Stimulated activated CD4-positive, alpha-beta T cell treated with anti-CD3 and anti-CD28 coated beads, Interleukin-2, amount 100 ng/mL, for 48 hours (primary cell): Measurements from ENCODE around the gene EIF5.
"Not testable (repeated sequence)": the region's sequence is repeated elsewhere in the genome, so short reads cannot be mapped to it uniquely, and the experiment has no call there.

Experiments used
- DNase-seq, 2 donors: peaks; one replicate each; pipeline ENCODE4 v3.0.0-alpha.2; 2020

EIF5 gene

DNA sequence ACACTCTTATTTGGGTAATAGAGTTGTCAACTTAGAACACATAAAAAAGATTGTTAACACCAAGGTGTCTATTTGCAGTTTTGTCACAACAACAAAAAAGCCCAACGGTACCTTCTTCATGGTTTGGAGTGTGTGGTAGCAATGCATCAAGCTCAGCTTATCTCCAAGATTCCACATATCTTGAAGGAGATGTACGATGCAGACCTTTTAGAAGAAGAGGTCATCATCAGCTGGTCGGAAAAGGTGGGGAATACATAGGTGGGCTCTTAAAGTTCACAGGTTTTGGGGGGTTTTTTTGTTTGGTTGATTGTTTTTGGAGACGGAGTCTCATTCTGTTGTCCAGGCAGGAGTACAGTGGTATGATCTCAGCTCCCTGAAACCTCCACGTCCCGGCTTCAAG is 5.5 kb downstream of the EIF5 start:
- DNase-seq: no peak

DNA sequence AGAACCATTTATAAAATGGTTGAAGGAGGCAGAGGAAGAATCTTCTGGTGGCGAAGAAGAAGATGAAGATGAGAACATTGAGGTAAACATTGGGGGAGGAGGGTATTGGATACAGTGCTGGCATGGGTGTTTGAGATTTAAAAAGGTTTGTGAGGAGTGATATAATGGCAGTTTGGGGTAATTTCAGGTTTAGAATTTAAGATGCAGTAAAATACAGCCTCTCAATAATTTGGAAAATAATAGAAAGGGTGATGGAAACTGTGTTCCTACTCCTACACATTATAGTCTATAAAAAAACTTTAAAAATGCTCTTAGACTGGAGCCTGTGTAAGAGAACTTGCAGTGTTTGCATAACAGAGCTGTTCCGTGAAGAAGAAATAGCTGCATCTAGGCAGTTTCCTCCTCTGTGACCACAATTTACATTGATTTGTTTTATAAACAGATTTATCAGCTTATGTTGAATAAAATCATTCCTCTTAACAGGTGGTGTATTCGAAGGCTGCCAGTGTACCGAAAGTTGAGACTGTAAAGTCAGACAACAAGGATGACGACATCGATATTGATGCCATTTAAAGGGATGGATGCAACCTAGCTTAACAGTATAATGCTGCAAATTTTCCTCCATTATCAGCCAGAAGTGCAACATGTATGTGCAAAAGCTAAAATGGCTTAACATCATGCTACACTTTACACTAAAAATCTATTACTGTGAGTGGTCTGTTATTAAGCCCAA is 6.6 kb downstream of the EIF5 start:
- DNase-seq: no peak

DNA sequence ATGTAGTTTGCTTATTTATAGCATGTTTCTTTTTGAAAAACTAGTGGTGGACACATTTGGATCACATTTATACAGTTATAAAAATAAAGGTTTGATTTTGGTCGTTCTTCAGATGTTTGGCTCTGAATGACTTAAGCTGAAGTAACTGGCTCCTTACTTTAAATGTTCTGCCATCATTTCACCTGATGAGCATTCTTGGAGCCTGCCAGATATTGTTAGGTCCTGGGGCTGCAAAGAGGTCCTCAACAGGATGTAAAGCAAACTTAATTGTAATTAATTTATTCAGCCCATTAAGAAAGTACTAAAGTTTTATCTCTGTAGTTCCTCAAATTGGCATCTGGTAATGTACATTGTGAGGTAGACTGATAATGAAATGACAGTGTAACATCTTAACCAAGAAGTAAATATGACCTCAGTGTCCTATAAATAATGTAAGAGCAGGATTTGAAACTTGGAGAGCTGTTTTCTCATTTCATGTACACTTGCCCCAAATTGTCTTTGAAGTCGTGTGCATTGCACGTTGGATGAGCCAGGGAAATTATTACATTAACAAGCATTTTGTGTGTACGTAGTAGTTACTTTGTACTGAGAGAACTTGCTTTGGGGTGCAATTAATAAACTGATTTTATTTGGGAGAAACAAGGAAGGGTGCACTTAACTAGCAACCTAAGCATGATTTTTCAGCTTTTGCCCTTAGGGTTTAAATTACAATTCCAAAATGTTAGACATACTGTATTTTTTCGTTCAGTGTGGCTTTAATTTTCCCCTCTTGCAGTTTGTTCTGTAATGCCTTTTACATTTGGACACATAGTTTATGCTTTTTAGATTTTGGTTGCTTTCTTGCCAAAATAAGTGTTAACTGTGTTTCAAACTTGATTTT is 7.5 kb downstream of the EIF5 start:
- DNase-seq: no peak

DNA sequence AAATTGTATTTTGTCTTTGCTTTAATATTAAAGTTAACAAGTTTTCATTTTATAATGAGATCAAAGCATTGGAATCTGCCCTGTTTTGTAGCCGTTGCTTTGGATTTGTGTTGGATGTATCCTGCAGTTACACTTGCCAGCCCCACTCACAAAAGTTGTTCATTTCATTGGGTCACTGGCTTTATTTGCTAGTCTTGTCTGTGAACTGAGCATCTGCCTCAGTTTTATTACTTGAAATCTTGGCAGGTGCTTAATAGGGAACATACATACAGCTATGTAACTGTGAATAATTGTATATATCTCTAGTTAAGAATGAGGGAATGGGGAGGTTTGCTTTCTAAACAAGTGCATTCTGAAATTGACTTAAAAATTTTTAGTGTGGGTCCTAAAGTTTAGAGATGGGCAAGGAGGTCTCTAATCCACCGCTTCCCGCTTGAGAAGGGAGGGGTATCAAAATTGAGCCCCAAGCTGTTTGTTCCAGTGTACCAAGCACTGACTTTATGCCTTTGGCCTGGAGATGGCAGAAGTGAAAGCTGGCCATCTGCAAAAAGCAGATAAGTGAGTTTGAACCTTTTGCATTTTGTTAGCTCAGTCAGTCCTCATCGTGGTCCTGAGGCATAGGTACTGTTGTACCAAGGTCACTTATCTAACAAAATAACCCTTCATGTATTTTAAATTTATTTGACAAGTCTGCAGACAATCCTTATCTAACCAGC is 9.3 kb downstream of the EIF5 start:
- DNase-seq: no peak

DNA sequence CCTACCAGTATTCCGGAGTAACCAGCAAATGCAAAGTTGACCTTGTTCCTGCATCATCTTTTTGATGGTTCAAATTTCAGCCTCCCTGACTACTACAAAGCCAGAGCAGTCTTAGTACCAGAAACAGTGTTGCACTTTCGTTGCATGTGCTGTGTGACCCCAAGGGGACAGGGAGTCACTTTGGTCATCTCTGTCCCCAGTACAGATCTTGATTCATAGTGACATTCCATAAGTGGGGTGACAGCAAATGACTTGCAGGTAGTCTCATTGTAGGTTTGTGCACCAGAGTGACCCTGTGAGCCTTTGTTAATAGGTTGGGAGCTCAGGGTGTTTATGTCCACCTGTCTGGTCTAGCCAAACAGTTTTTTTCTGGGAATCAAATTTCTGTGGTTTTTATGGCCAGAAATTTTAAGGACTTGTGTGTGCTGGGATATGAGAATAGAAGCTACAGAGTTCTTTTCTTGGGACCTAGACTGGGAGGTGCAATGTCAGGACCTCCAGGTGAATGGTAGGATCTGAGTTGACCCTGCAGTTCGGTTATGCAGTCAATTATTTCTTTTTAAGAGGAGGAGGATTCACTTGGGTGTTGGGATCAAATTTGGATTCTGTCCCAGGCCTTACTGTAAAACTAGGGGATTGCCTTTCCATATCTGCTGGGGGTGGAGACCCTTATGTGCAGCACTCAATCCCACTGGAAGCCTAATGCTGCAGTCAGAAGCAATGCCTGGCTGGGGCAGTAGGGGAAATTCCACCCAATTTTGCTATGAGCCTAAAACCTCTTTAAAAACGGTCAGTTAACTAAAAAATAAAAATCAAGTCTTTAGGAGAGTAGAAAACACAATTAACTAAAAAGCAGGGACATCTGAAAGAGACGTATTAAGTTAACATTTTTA is 10.1 kb downstream of the EIF5 start:
- DNase-seq: no peak

DNA sequence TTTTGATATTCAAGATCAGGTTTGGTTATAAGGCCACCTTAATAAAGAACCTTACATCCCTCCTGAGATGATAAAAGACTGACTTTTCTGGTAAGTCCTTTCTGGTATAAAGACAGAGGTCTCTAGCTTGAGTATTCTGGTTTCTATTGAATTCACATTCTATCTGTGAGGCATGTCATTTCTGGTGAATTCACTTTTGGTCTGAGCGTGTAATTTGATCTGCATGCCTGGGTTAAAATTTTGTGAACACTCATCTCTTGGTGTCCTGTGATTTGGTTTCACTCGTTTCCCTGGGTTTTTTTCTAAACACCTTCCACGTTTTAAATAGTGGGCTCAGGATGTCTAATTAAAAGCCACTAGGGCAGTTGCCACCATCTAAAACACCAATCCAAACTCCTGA is 12.2 kb downstream of the EIF5 start:
- no peak for DNase-seq

DNA sequence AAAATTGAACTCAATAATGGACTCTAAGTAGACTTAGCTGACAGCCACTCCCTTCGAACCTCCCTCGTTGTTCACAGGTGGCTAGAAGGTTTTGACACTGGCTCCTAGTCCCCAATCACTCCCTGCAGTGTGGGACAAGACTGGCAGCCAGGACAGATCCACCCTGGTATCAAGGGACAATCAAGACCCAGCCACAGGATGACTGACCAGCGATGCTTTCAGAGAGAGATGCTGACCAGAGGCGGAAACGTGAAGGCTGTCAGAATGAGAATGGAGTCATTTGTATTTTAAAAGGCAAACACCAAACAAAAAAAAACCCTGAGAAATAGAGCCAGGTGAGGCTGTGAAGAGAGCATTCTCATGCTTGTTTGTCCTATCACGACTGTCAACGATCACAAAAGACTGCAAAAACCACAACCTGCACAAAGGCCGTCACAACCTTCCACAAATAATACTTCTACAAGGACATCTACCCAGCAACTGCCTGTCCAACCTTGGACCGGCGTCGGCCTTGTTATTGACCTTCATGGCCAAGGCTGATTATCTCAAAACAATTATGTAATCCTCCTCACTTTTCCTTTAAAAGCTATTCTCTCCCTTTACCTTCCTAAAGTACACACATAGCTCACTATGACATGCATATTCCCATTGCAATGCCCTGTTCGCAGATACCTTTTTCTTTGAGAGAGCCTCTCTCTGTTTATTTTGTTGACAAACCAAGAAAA is 13.2 kb downstream of the EIF5 start:
- DNase-seq: no peak

DNA sequence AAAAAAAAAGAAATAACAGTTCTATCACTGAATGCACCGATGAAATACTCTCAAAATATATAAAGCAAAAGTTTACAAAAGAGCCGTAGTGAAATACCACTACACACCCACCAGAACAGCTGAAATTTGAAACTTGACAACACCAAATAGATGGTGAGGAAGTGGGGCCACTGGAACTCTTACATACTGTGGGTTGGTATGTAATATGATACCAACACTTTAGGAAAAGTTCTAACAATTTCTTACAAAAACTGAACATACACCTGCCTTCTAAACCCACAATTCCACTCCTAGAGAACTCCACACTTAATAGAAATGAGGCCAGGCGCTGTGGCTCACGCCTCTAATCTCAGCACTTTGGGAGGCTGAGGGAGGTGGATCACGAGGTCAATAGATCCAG is 14.1 kb downstream of the EIF5 start:
- no peak for DNase-seq

DNA sequence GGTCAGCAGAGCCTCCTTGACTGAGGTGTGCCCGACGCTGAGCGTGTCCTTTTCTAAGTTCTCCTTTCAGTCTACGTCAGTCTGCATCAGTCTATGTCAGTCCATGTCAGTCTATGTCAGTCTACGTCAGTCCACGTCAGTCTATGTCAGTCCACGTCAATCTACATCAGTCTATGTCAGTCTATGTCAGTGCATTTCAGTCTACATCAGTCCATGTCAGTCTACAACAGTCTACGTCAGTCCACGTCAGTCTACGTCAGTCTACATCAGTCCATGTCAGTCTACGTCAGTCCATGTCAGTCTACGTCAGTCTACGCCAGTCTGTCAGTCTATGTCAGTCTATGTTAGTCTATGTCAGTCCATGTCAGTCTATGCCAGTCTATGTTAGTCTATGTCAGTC is 15.9 kb downstream of the EIF5 start:
- no peak for DNase-seq

DNA sequence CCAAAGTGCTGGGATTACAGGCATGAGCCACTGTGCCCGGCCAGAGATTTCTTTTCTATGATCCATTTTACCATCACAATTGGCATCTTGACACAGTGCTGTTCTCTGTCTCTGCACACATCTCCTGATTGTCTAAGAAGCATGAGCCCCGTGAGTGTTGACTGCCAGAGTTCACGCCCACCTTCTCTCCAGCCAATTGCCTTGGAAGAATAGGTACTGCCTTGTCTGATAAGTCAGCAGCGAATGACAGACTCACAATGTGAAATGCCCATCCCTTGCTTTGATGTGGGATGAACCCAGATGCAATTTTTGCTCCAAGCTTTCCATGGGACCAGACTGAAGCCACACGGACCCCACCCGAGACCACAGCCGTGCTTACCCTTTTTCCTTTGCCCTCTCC is 19.3 kb downstream of the EIF5 start:
- DNase-seq: no peak

DNA sequence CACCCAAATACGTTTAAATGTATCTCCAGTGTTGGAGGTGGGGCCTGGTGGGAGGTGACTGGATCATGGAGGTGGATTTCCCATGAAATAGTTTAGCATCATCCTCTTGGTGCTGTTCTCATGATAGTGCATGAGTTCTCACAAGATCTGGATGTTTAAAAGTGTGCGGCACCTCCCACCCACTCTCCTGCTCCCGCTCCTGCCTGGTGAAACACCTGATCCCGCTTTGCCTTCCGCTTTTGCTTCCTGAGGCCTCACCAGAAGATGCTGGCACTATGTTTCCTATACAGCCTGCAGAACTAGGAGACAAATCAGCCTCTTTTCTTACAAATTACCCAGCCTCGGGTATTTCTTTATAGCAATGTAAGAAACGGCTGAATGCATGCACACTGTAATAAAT is 20.1 kb downstream of the EIF5 start:
- DNase-seq: no peak

DNA sequence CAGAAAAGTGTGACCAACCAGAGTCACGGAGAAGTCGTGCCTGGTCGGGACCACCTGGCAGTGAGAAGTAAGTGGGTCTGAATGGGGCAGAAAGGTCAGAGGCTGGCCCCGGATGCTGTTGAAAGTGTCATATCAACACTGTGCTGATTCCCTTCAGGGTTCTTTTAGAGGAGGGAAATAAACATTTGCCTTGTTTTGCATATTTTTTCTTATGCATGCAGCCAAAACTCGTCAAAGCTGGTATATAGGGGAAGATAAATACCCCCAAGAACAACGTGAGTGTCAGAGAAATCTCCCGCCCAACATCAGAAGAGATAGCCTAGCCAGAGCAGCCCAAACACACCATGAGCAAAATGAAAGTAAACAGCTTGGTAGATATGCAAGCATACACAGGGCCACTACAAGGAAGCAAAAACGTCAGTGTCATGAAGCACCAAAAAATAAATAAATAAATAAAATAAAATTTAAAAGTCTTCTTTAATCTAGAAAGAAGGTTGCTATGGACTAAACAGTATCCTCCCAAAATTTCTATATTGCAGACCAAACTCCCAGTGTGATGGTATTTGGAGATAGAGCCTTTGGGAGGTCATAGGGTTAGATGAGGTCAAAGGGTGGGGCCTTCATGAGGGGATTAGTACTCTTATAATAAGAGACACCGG is 22.1 kb downstream of the EIF5 start:
- no peak for DNase-seq

DNA sequence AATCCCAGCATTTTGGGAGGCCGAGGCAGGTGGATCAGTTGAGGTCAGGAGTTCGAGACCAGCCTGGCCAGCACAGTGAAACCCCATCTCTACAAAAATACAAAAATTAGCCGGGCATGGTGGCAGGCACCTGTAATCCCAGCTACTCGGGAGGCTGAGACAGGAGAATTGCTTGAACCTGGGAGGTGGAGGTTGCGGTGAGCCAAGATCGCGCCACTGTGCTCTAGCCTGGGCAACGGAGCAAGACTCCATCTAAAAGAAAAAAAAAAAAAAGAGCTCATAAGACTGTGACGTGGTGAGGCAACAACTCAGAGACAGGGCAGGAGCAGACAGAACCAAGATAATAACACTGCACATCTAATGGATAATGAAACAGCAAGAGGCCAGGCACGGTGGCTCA is 23.5 kb downstream of the EIF5 start:
- DNase-seq: not testable (repeated sequence)

DNA sequence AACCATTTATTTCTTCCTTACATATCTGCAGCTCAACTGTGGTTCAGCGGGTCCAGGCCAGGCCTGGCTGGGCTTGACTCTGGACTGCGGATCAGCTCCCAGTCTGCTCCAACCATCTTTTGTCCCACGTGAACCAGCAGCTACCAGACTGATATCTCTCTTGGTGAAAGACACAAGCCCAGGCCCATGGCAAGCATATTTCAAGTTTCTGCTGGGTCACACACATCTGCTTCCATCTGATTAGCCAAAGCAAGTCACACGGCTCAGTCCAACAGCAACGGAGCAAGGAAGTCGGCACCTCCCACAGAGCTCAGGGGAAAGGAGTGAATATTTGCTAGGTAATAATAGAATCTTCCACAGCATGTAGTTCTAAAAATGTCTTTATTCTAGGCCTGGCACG is 26.5 kb downstream of the EIF5 start:
- no peak for DNase-seq

DNA sequence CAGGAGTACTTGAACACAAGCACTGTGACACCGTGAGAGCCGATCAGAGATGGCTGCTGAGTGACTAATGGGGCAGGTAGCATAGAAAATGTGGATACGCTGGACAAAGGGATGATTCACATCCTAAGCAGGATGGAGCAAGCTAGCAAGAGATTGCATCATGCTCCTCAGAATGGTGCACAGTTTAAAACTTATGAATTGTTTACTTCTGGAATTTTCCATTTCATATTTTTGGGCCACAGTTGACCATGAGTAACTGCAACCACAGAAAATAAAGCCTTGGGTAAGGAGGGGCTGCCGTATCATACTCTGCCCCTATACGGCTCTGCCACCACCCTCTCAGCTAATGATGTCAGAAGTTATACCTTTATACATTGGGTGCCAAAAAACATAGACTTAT is 27.8 kb downstream of the EIF5 start:
- no peak for DNase-seq

DNA sequence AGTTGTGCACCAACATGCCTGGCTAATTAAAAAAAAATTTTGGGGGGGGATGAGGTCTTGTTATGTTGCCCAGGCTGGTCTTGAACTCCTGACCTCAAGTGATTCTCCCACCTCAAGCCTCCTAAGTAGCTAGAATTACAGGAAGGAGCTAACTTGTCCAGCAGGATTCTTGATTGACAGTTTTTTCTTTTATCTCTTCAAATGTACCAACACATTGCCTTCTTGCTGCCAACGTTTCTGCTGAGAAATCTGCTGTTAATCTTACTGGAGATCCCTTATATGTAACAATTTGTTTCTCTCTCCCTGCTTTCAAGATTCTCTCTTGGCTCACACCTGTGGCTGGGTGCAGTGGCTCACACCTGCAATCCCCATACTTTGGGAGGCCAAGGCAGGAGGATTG is 28.7 kb downstream of the EIF5 start:
- DNase-seq: no peak

DNA sequence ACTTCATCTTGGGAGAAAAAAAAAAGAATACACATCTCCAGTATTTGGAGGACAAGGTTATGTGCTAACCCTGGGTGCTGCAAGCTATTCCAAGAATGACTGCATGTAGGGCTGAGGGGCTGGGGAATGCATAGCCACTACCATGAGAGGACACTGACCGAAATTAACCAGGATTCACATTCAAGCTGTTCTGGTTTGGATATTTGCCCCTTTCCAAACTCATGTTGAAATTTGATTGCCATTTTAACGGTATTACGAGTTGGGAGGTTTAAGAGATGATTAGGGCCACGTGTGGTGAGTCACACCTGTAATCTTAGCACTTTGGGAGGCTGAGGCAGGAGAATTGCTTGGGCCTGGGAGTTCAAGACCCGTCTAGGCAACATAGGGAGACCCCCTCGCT is 32.7 kb downstream of the EIF5 start:
- DNase-seq: no peak

DNA sequence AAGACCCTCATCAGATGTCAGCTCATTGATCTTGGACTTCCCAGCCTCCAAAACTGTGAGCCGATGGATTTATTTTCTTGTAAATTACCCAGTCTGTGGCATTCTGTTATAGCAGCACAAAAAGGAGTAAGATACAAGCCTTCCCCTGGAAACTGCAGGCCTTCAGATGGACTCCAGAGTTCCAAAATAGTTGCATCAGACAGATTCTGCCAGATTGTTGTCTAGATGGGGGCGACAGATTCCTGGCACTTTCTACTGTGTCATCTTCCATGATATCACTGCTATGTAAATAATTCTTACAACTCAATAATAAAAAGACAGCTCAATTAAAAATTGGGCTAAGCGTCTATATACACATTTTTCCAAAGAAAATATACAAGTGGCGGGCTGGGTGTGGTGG is 34.0 kb downstream of the EIF5 start:
- no peak for DNase-seq

DNA sequence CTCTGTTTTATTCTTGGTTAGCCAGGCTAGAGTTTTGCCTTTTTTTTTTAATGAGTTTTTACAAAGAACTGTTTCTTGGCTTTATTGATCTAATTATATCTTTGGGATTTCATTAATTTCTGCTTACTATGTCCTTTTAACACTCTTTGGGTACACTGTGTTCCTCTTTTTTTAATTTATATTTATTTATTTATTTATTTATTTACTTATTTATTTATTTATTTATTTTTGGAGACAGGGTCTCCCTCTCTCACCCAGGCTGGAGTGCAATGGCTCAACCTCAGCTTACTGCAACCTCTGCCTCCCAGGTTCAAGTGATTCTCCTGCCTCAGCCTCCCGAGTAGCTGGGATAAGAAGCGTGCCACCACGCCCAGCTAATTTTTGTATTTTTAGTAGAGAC is 36.0 kb downstream of the EIF5 start:
- DNase-seq: no peak

DNA sequence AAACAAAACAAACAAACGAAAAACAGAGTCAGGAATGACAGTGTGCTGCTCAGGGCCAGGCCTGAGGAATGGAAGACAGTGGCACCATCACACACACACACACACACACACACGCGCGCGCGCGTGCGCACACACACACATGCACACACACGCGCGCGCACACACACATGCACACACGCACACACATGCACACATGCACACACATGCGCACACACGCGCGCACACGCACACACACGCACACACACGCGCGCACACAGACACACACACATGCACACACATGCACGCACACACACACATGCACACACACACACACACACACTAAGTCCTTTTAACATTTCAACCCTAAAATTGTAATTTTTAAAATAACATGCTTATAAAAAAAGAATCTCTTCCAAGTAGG is 38.0 kb downstream of the EIF5 start:
- DNase-seq: no peak

DNA sequence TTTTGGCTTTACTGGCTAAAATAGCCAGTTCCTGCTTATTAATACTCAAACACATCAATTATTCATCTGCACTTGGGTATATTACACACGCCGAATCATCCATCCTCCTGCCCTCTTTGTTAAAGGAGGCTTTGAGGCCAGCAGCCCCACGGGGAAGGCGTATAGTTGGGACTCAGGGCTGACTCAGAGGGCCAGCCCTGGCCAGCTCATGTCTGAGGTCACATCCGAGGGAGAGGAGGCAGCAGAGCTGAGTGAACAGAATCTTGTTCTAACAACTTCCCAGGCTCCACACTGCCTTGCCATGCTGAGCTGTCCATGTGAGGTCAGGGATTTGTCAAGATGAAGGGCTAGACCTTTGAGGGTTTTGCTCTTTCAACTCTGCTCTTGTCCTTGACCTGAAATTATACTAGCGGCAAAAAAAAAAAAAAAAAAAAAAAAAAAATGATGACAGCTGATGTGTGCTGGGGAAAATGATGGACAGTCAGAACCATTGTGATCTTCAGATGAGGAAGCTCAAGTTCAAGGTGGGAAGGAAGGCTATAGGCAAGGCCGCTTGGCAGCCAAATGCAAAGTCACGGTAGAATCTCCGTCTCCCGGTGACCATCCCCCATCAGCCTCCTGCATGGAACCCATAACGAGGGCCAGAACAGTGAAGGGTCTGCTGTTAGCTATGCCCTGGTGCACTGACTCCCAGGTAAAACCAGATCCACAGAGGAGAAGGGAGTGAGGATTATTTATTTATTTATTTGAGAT is 38.7 kb downstream of the EIF5 start:
- DNase-seq: peak in 1 of 2 donors; percentile 18
